NT2/D1 (cell line): ENCODE results near the gene PALLD.

Source experiments
- SUZ12 ChIP-seq: IDR thresholded peaks from 2 replicates; pipeline ENCODE4 v1.6.1; 2011; ENCODE audit not compliant: insufficient read length, insufficient read depth; ENCODE audit errors: extremely low read depth
- ZNF274 ChIP-seq: IDR thresholded peaks from 2 replicates; pipeline ENCODE4 v1.6.1; 2011; ENCODE audit warnings: mild to moderate bottlenecking, low read depth, low read length

- TF ChIP-seq SUZ12: no peak
- no peak for TF ChIP-seq ZNF274
Observed at GRCh38 chr4:168529257-168529656, 32.4 kb downstream of the PALLD start.
